Right ventricle myocardium superior (tissue), 1 donor: Measurements from ENCODE around the gene COX4I1. TPM values are rescaled to one million over a fixed set of nuclear protein-coding genes. Genes with fewer than 3 reads are reported as not detected.
A peak's percentile ranks its signal among the peaks of the same experiment; 100 is the strongest.
"Not testable (repeated sequence)": the region's sequence is repeated elsewhere in the genome, so short reads cannot be mapped to it uniquely, and the experiment has no call there.

Experiments
- ATAC-seq: fragments of 200-7000 bp; cut with Tn5 transposase; one replicate; pipeline ENCODE4 v1.9.1; 2020; ENCODE audit warnings: mild to moderate bottlenecking; ENCODE audit not compliant: poor library complexity
- DNase-seq: peaks from one replicate; pipeline ENCODE4 v3.0.0-alpha.2; 2020
- intact Hi-C: fragments of 100-400 bp; cut with DNase I; formaldehyde crosslinking; loops from one replicate; pipeline ENCODE4 v1.11.2; 2022
- total RNA-seq: library from RNA; stranded (reverse); fragmentation: NEBNext Ultra II Directional; extraction: Animal tissue kit (Norgen Biotek cat#: 25700); gene quantifications from one replicate; pipeline ENCODE4 v1.2.1, GENCODE V29; 2021
- donor health status: DM: no; HTN: yes; CAD: no; lungs with severe emphysema.

COX4I1 gene
- total RNA-seq, 1 donor from 2014 or later, result 2,159 TPM

- intact Hi-C loops, result no loop called here
- ATAC-seq (no peak), DNase-seq (no peak)
Observed at GRCh38 chr16:85793662-85794298, 5.7 kb upstream of the COX4I1 start.

GRCh38 chr16:85794696-85795095 is 4.8 kb upstream of the COX4I1 start:
- ATAC-seq, result no peak
- no peak for DNase-seq
- intact Hi-C loops, result no loop called here

- DNase-seq (no peak), ATAC-seq (no peak)
- intact Hi-C loops, result no loop called here
Observed at GRCh38 chr16:85796152-85796551, 3.3 kb upstream of the COX4I1 start.

- ATAC-seq, result no peak
- intact Hi-C loops, result no loop called here
- DNase-seq, result no peak
Observed at GRCh38 chr16:85796599-85796998, 2.9 kb upstream of the COX4I1 start.

GRCh38 chr16:85798283-85798776 is 1.2 kb upstream of the COX4I1 start:
- no peak for ATAC-seq
- intact Hi-C loops, result no loop called here
- DNase-seq, result no peak

- ATAC-seq (peak; percentile 26), DNase-seq (peak; percentile 54)
- intact Hi-C loops, result no loop called here
Observed at GRCh38 chr16:85798901-85799496, 496 bp upstream of the COX4I1 start.

GRCh38 chr16:85800321-85800669 is 800 bp downstream of the COX4I1 start:
- ATAC-seq (peak; percentile 26), DNase-seq (no peak)
- intact Hi-C loops, result no loop called here

- ATAC-seq (no peak), DNase-seq (no peak)
- intact Hi-C loops, result no loop called here
Observed at GRCh38 chr16:85803570-85803969, 4.1 kb downstream of the COX4I1 start.

- ATAC-seq (no peak), DNase-seq (no peak)
- intact Hi-C loops, result no loop called here
Observed at GRCh38 chr16:85805442-85806045, 6.0 kb downstream of the COX4I1 start.

- DNase-seq, result no peak
- intact Hi-C loops, result no loop called here
- ATAC-seq, result no peak
Observed at GRCh38 chr16:85806539-85806938, 7.0 kb downstream of the COX4I1 start.

- ATAC-seq, intact Hi-C loops, DNase-seq: not testable (repeated sequence)
Observed at GRCh38 chr16:85807340-85807739, 7.8 kb downstream of the COX4I1 start.

- DNase-seq, ATAC-seq, intact Hi-C loops: not testable (repeated sequence)
Observed at GRCh38 chr16:85808104-85808503, 8.6 kb downstream of the COX4I1 start.

- intact Hi-C loops, result no loop called here
- no peak for ATAC-seq
Observed at GRCh38 chr16:85808926-85809325, 9.4 kb downstream of the COX4I1 start.

GRCh38 chr16:85809645-85810044 is 10.2 kb downstream of the COX4I1 start:
- intact Hi-C loops, result no loop called here
- peak; percentile 34 for DNase-seq
- no peak for ATAC-seq

More at GRCh38 chr16:85808926-85809325, 9.4 kb downstream of the COX4I1 start:
- DNase-seq, result no peak

GRCh38 chr16:85810097-85810741 is 10.7 kb downstream of the COX4I1 start:
- intact Hi-C loops, result no loop called here
- DNase-seq (no peak), ATAC-seq (no peak)

GRCh38 chr16:85810742-85811115 is 11.2 kb downstream of the COX4I1 start:
- no peak for DNase-seq

GRCh38 chr16:85812031-85812807 is 12.7 kb downstream of the COX4I1 start:
- no peak for ATAC-seq
- intact Hi-C loops, result no loop called here
- DNase-seq, result no peak

More at GRCh38 chr16:85810742-85811115, 11.2 kb downstream of the COX4I1 start:
- ATAC-seq, result no peak
- intact Hi-C loops, result no loop called here

- ATAC-seq (no peak), DNase-seq (no peak)
- intact Hi-C loops, result no loop called here
Observed at GRCh38 chr16:85812811-85813700, 13.6 kb downstream of the COX4I1 start.
